ENCODE measurements around the gene KRT4. TPM values are rescaled to one million over a fixed set of nuclear protein-coding genes. Genes with fewer than 3 reads are reported as not detected.
A peak's percentile ranks its signal among the peaks of the same experiment; 100 is the strongest.

KRT4 gene
- total and polyA plus RNA-seq, 2 experiments from 2014 or later = 4.2 to 8.7 TPM

GRCh38 chr12:52800259-52800917 lies 13.5 kb downstream of the KRT4 start:
- no peaks in the 10 kb centered on the region for H3K27me3 ChIP-seq
- no peaks in the 10 kb centered on the region for H3K4me1 ChIP-seq (ENCODE audit: insufficient read depth)
- H3K36me3 ChIP-seq (replicated peaks; ENCODE audit: insufficient read depth, low read depth) = no peaks in the 10 kb centered on the region
- H3K4me2 ChIP-seq = no peak overlapping the region
- no peak overlapping the region for H3K4me3 ChIP-seq
- no peaks in the 10 kb centered on the region for H3K9me2 ChIP-seq (replicated peaks; ENCODE audit: insufficient read depth)
- H3K9me3 ChIP-seq (ENCODE audit: low read depth) = no peaks in the 10 kb centered on the region
- no peaks in the 10 kb centered on the region for H4K20me1 ChIP-seq (ENCODE audit: insufficient read depth, poor library complexity, severe bottlenecking)
- H3K79me2 ChIP-seq = no peaks in the 10 kb centered on the region
- H2AFZ ChIP-seq = no peak overlapping the region
- H3K27ac ChIP-seq = no peak overlapping the region
- WGBS (ENCODE audit: low lambda C conversion rate, missing lambda C conversion rate) = 88% methylated on average over 1 of the region's 1 CpG
- no peak for TF ChIP-seq EZH2 (IDR thresholded peaks at IDR 0.05; ENCODE audit: borderline replicate concordance)
- no peak for TF ChIP-seq CTCF (IDR thresholded peaks at IDR 0.05; ENCODE audit: poor library complexity)
- TF ChIP-seq EZH2phosphoT487 (IDR thresholded peaks at IDR 0.05; ENCODE audit: low read depth, severe bottlenecking, unreplicated experiment) = no peak
- DNase-seq (ENCODE audit: low spot score) = no peak

- H2AFZ ChIP-seq = no peak overlapping the region
- H3K27me3 ChIP-seq = no peaks in the 10 kb centered on the region
- DNase-seq (ENCODE audit: low spot score) = no peak
- H3K4me3 ChIP-seq = no peak overlapping the region
- no peak for TF ChIP-seq EZH2 (IDR thresholded peaks at IDR 0.05; ENCODE audit: borderline replicate concordance)
- no peak for TF ChIP-seq EZH2phosphoT487 (IDR thresholded peaks at IDR 0.05; ENCODE audit: low read depth, severe bottlenecking, unreplicated experiment)
- TF ChIP-seq CTCF (IDR thresholded peaks at IDR 0.05; ENCODE audit: poor library complexity) = no peak
- no peaks in the 10 kb centered on the region for H3K9me2 ChIP-seq (replicated peaks; ENCODE audit: insufficient read depth)
- H3K4me2 ChIP-seq = no peak overlapping the region
- no peaks in the 10 kb centered on the region for H3K36me3 ChIP-seq (replicated peaks; ENCODE audit: insufficient read depth, low read depth)
- H3K4me1 ChIP-seq (ENCODE audit: insufficient read depth) = no peaks in the 10 kb centered on the region
- H3K9me3 ChIP-seq (ENCODE audit: low read depth) = no peaks in the 10 kb centered on the region
- no peaks in the 10 kb centered on the region for H4K20me1 ChIP-seq (ENCODE audit: insufficient read depth, poor library complexity, severe bottlenecking)
- 87% methylated on average over 5 of the region's 5 CpGs for WGBS (ENCODE audit: low lambda C conversion rate, missing lambda C conversion rate)
- no peak overlapping the region for H3K27ac ChIP-seq
- H3K79me2 ChIP-seq = no peaks in the 10 kb centered on the region
Observed at GRCh38 chr12:52799505-52800211, 14.3 kb downstream of the KRT4 start.

- TF ChIP-seq EZH2 (IDR thresholded peaks at IDR 0.05; ENCODE audit: borderline replicate concordance) (no peak), EZH2phosphoT487 (IDR thresholded peaks at IDR 0.05; ENCODE audit: low read depth, severe bottlenecking, unreplicated experiment) (no peak), CTCF (IDR thresholded peaks at IDR 0.05; ENCODE audit: poor library complexity) (no peak)
- Histone ChIP-seq H3K4me1 (ENCODE audit: insufficient read depth) (no peaks in the 10 kb centered on the region), H4K20me1 (ENCODE audit: insufficient read depth, poor library complexity, severe bottlenecking) (no peaks in the 10 kb centered on the region), H3K27ac (no peak overlapping the region), H2AFZ (no peak overlapping the region), H3K36me3 (replicated peaks; ENCODE audit: insufficient read depth, low read depth) (no peaks in the 10 kb centered on the region), H3K4me2 (no peak overlapping the region), H3K9me3 (ENCODE audit: low read depth) (no peaks in the 10 kb centered on the region), H3K27me3 (no peaks in the 10 kb centered on the region), H3K4me3 (no peak overlapping the region), H3K79me2 (no peaks in the 10 kb centered on the region), H3K9me2 (replicated peaks; ENCODE audit: insufficient read depth) (no peaks in the 10 kb centered on the region)
- WGBS (ENCODE audit: low lambda C conversion rate, missing lambda C conversion rate) = 56% methylated on average over 7 of the region's 7 CpGs
- peak; percentile 28 for DNase-seq (ENCODE audit: low spot score)
Observed at GRCh38 chr12:52798671-52799504, 15.0 kb downstream of the KRT4 start.
